HG03342 (cell line): Measurements from ENCODE around the gene SPRED3.

Experiments used
- ATAC-seq: cut with Tn5 transposase; IDR thresholded peaks from one replicate; pipeline ENCODE4 v1.9.1; 2021; ENCODE audit warnings: mild to moderate bottlenecking, moderate library complexity; ENCODE audit not compliant: unreplicated experiment

Gene SPRED3

DNA sequence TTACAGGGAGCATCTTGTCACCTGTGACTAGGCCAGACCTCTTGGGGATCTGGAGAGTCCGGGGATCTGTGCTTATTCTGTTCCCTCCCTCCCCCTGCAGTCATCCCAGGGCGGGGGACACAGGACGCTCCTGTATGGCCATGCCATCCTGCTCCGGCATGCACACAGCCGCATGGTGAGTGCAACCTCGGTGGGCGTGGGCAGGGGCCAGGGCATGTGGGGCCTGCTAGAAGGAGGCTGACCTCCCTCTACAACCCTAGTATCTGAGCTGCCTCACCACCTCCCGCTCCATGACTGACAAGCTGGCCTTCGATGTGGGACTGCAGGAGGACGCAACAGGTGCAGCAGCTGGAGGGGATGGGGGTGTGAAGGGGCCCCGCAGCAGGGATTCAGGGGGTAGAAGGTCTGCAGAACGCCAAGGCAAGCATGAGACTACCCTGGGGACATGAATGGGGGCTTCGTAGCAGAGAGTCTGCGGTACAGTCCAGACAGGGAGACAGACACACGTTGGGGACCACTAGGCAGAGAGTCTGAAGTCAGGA, 55.0 kb downstream of the SPRED3 start:
- no peak for ATAC-seq

DNA sequence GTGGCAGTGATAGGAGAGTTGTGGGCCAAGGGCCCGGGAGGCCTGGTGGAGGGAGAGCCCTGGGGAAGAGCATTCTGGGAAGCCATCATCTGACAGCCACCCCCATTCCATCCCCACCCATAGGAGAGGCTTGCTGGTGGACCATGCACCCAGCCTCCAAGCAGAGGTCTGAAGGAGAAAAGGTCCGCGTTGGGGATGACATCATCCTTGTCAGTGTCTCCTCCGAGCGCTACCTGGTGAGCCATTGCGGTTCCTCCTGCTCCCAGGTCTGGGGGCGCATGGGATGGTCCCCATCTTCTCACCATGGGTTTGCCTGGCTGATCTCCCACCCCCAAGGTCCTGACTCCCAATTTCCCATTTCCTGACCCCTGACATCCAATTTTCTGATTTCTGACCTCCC, 55.5 kb downstream of the SPRED3 start:
- ATAC-seq = no peak

DNA sequence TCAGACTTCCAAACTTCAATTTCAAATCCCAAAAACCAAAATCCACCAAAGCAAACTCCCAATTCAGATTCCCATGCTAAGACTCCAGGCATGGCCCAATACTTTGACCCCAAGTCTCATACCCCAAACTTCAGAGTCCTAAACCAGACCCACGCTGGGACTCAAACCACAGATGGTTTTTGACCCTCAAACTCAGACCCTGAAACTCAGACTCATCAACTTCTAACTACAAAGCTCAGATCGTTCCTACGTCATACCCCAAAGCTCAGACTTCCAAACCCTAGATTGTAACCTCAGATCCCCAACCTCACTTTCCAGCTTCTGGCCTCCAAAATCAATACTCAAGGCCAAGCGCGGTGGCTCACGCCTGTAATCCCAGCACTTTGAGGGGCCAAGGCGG, 56.9 kb downstream of the SPRED3 start:
- ATAC-seq = no peak

DNA sequence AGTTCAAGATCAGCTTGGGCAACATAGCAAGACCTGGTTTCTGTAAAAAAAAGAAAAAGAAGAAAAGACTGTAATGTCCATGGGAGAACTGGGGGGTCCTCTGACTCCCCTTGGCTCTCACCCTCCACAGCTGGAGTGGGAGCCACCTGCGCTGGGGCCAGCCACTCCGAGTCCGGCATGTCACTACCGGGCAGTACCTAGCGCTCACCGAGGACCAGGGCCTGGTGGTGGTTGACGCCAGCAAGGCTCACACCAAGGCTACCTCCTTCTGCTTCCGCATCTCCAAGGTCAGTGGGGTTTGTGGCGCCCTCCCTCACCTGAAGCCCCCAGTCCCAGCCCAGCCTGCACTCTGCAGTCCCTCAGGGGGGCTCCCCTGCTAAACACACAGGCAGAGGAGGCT, 59.7 kb downstream of the SPRED3 start:
- ATAC-seq = no peak
